GM21381 (cell line): Measurements from ENCODE around the gene NBEAL2.
A peak's percentile ranks its signal among the peaks of the same experiment; 100 is the strongest.

ENCODE experiments used
- ATAC-seq: cut with Tn5 transposase; IDR thresholded peaks from one replicate; pipeline ENCODE4 v1.9.1; 2021; ENCODE audit warnings: mild to moderate bottlenecking, moderate library complexity; ENCODE audit not compliant: unreplicated experiment

NBEAL2 gene

GRCh38 chr3:46986782-46987310 is 7.4 kb downstream of the NBEAL2 start:
- no peak for ATAC-seq

- no peak for ATAC-seq
These were observed 7.9 kb downstream of the NBEAL2 start for GRCh38 chr3:46987319-46987742.

- ATAC-seq = peak; percentile 69
These were observed 8.4 kb downstream of the NBEAL2 start for GRCh38 chr3:46987743-46988401.

- ATAC-seq = no peak
These were observed 9.2 kb downstream of the NBEAL2 start for GRCh38 chr3:46988616-46989015.

- ATAC-seq = no peak
These were observed 9.8 kb downstream of the NBEAL2 start for GRCh38 chr3:46989146-46989810.

GRCh38 chr3:46990573-46991374 is 11.3 kb downstream of the NBEAL2 start:
- no peak for ATAC-seq

GRCh38 chr3:46991406-46992165 is 12.1 kb downstream of the NBEAL2 start:
- no peak for ATAC-seq

GRCh38 chr3:46992231-46992630 is 12.8 kb downstream of the NBEAL2 start:
- ATAC-seq = no peak

DNA sequence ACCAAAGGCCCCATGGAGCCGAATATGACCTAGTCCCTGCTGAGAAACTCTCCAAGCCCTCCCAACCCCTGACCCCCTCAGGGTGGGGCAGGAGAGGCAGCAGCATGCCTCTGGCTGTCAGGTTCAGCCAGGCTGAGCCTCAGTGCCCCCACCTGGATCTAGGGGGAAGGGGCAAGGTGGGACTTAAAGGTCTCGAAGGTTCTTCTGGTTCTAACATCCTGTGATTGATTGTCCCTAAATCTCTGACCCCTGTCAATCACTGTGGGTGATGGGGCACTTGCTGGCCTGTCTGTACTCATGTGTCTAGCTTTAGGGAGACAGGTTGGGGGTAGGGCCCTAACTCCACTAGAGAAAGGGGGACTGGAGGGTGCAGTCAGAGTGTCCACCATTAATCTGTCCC is 13.8 kb downstream of the NBEAL2 start:
- ATAC-seq = no peak

GRCh38 chr3:46993986-46994385 is 14.5 kb downstream of the NBEAL2 start:
- no peak for ATAC-seq

DNA sequence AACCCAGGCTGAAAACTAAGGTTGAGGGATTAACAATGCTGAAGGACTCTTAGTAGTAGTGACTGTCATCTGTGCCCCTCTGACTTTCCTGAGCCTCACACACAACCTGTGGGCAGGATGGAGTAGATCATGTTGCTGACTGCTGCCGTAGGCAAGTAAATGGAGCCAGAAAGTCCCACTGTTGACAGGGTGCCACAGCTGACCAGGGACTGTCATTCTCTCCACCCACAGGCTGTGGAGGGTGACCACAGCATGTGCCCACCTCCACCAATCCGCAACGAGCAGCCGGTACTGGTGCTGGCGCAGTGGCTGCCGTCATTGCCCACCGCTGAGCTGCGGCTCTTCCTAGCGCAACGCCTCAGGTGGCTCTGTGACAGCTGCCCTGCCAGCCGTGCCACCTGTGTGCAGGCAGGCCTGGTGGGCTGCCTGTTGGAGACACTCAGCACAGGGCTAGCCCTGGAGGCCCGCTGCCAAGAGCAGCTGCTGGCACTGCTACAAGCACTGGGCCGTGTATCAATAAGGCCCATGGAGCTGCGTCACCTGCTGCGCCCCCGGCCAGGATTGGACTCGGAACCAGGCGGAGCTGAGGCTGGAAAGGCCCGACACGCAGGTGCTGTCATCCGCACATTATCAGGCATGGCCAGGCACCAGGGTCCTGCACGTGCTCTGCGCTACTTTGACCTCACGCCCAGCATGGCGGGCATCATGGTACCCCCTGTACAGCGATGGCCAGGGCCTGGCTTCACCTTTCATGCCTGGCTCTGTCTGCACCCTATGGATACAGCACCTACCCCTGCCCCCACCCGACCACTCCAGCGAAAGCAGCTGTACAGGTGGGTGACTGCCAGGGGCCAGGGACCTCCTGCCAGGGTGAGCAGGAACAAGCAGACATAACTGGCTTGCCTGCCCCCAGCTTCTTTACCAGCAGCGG is 15.6 kb downstream of the NBEAL2 start:
- no peak for ATAC-seq

DNA sequence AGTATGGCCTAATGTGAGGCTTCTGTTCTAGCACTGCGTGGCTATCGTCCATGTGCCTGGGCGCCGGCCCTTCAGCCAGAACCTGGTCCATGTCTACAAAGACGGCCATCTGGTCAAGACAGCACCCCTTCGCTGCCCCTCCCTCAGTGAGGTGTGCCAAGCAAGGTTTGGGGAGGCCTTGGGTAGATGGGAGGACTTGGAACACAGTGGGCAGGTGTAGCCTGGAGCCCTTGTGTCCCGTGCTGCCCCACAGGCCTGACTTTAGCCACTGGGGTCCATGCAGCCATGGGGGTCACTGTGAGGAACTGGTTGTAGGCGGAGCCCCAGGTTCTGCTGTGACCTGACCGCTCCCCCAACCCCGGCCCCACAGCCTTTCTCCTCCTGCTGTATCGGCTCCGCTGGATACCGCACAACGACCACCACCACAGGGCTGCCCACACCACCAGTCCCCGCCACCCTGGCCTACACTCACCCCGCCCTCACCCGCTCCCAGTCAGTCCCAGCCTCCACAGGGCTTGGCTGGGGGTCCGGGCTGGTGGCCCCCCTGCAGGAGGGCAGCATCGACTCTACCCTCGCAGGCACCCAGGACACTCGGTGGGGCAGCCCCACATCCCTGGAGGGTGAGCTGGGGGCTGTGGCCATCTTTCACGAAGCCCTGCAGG is 16.6 kb downstream of the NBEAL2 start:
- no peak for ATAC-seq

GRCh38 chr3:46996689-46997452 is 17.4 kb downstream of the NBEAL2 start:
- ATAC-seq = no peak

DNA sequence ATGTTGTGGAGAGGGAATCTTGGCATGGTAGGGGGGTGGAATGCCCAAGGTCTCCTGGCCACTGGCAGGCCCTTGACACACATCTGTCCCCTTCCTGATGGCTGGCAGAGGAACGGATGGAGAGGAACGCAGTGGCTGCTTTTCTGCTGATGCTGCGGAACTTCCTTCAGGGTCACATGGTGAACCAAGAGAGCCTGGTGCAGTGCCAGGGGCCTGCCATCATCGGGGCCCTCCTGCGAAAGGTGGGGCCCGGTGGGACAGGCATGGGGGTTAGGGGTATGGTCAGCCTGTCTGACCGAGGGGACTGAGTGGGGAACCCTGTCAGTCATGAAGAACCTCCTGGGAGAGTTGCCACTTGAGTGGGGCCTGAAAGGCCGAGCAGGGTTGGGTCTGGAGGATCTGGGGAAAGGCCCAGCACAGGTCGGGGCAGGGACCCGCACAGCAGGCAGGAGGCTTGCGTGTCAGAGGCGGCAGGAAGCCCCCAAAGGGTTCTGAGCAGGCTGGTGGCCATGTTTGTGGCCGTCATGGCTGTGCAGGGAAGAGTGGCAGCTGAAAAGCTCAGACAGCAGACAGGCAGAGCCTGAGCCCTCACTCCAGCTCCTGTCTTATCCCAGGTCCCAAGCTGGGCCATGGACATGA is 18.1 kb downstream of the NBEAL2 start:
- no peak for ATAC-seq

DNA sequence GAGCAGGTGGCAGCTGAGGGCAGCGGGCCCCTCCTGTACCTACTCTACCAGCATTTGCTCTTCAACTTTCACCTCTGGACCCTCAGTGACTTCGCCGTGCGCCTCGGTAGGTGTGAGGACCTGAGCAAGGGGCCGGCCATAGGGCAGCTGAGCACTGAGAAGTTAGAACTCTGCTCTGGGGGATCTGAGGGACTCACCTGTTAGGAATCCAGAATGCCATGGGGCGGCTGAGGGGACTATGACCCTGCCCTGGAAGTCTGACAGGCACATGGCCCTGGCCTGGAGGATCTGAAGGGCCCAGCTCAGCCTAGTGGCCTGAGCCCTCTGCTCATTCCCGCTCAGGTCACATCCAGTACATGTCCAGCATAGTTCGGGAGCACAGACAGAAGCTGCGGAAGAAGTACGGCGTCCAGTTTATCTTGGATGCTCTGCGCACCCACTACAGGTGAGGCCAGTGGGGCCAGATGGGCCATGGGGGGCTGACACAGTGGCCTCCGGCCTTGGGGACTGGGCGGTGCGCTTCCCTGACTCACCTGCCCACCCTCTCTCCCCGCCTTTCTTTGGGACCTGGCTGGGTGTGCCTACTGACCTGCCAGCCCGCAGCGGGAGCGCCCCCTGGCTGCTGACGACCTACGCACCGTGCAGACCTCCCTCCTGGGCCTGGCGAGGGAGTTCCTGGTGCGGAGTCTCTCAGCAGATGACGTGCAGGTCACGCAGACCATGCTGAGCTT is 18.8 kb downstream of the NBEAL2 start:
- ATAC-seq = no peak

- no peak for ATAC-seq
These were observed 19.5 kb downstream of the NBEAL2 start for GRCh38 chr3:46998852-46999515.
